ENCODE data around the gene PRKCA.
"Not testable (repeated sequence)": the region's sequence is repeated elsewhere in the genome, so short reads cannot be mapped to it uniquely, and the experiment has no call there.

PRKCA gene

GRCh38 chr17:66292353-66292752, 10.1 kb upstream of the PRKCA start:
- DNase-seq, result no peak

GRCh38 chr17:66296289-66296725, 6.1 kb upstream of the PRKCA start:
- no peak for DNase-seq

- DNase-seq, result not testable (repeated sequence)
These were observed 5.0 kb upstream of the PRKCA start for GRCh38 chr17:66297443-66297842.

- DNase-seq, result no peak
These were observed 2.7 kb upstream of the PRKCA start for GRCh38 chr17:66299711-66300110.

- DNase-seq, result no peak
These were observed 1.5 kb upstream of the PRKCA start for GRCh38 chr17:66300956-66301355.

GRCh38 chr17:66301367-66301863, 998 bp upstream of the PRKCA start:
- no peak for DNase-seq

GRCh38 chr17:66302761-66303626, 581 bp downstream of the PRKCA start:
- DNase-seq, result no peak

GRCh38 chr17:66304304-66305174, 2.1 kb downstream of the PRKCA start:
- DNase-seq, result no peak

GRCh38 chr17:66306446-66306845, 4.0 kb downstream of the PRKCA start:
- DNase-seq, result no peak

- no peak for DNase-seq
These were observed 4.8 kb downstream of the PRKCA start for GRCh38 chr17:66307257-66307656.

- DNase-seq, result no peak
These were observed 6.4 kb downstream of the PRKCA start for GRCh38 chr17:66308856-66309255.

- DNase-seq, result no peak
These were observed 7.4 kb downstream of the PRKCA start for GRCh38 chr17:66309793-66310192.

- no peak for DNase-seq
These were observed 8.2 kb downstream of the PRKCA start for GRCh38 chr17:66310528-66311148.

- no peak for DNase-seq
These were observed 10.5 kb downstream of the PRKCA start for GRCh38 chr17:66312912-66313311.

- no peak for DNase-seq
These were observed 10.9 kb downstream of the PRKCA start for GRCh38 chr17:66313325-66313724.

GRCh38 chr17:66313995-66314659, 11.7 kb downstream of the PRKCA start:
- no peak for DNase-seq

GRCh38 chr17:66317629-66318028, 15.2 kb downstream of the PRKCA start:
- DNase-seq, result no peak

GRCh38 chr17:66319226-66319625, 16.8 kb downstream of the PRKCA start:
- DNase-seq, result no peak

- no peak for DNase-seq
These were observed 20.4 kb downstream of the PRKCA start for GRCh38 chr17:66322764-66323163.

- DNase-seq, result not testable (repeated sequence)
These were observed 22.1 kb downstream of the PRKCA start for GRCh38 chr17:66324381-66325004.

- DNase-seq, result no peak
These were observed 24.1 kb downstream of the PRKCA start for GRCh38 chr17:66326476-66327047.

- DNase-seq, result no peak
These were observed 28.2 kb downstream of the PRKCA start for GRCh38 chr17:66330646-66331037.

Data from NCI-H446 treated with DMSO at 0.1 percent for 48 hours (cell line).